ENCODE data around the gene WDR44.
"Not testable (repeated sequence)": the region's sequence is repeated elsewhere in the genome, so short reads cannot be mapped to it uniquely, and the experiment has no call there.

DNA sequence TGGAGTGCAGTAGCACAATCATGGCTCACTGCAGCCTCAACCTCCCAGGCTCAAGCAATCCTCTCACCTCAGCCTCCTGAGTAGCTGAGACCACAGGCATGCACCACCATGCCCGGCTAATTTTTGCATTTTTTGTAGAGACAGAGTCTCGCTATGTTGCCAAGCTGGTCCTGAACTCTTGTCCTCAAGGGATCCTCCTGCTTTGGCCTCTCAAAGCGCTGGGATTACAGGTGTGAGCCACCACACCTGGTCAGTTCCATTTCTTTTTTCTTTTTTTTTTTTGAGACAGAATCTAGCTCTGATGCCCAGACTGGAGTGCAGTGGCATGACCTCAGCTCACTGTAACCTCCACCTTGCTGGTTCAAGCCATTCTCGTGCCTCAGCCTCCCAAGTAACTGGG, 136.5 kb downstream of the WDR44 start:
- not testable (repeated sequence) for TF ChIP-seq POLR2A (IDR thresholded peaks at IDR 0.05)
- TF ChIP-seq, protein P1, sequence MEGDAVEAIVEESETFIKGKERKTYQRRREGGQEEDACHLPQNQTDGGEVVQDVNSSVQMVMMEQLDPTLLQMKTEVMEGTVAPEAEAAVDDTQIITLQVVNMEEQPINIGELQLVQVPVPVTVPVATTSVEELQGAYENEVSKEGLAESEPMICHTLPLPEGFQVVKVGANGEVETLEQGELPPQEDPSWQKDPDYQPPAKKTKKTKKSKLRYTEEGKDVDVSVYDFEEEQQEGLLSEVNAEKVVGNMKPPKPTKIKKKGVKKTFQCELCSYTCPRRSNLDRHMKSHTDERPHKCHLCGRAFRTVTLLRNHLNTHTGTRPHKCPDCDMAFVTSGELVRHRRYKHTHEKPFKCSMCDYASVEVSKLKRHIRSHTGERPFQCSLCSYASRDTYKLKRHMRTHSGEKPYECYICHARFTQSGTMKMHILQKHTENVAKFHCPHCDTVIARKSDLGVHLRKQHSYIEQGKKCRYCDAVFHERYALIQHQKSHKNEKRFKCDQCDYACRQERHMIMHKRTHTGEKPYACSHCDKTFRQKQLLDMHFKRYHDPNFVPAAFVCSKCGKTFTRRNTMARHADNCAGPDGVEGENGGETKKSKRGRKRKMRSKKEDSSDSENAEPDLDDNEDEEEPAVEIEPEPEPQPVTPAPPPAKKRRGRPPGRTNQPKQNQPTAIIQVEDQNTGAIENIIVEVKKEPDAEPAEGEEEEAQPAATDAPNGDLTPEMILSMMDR (IDR thresholded peaks at IDR 0.05 in 4 of 5, conservative IDR thresholded peaks at IDR 0.05 in 1 of 5) = not testable (repeated sequence)
